Measurements from ENCODE around the gene JAZF1.

- no peak for TF ChIP-seq SETDB1 (IDR thresholded peaks at IDR 0.05; ENCODE audit: low read length)
- TF ChIP-seq LARP7 (IDR thresholded peaks at IDR 0.05) = no peak
- TF ChIP-seq BRD9 (IDR thresholded peaks at IDR 0.05; ENCODE audit: low read depth, partially characterized antibody) = no peak
- no peak for TF ChIP-seq STAT6 (CRISPR knock-in tag; IDR thresholded peaks at IDR 0.05)
- TF ChIP-seq, protein P1, sequence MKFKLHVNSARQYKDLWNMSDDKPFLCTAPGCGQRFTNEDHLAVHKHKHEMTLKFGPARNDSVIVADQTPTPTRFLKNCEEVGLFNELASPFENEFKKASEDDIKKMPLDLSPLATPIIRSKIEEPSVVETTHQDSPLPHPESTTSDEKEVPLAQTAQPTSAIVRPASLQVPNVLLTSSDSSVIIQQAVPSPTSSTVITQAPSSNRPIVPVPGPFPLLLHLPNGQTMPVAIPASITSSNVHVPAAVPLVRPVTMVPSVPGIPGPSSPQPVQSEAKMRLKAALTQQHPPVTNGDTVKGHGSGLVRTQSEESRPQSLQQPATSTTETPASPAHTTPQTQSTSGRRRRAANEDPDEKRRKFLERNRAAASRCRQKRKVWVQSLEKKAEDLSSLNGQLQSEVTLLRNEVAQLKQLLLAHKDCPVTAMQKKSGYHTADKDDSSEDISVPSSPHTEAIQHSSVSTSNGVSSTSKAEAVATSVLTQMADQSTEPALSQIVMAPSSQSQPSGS (CRISPR knock-in tag; IDR thresholded peaks at IDR 0.05) = no peak
- TF ChIP-seq ELF2 (CRISPR knock-in tag; IDR thresholded peaks at IDR 0.05) = no peak
- TF ChIP-seq HDAC2 (IDR thresholded peaks at IDR 0.05) = no peak
- no peak for TF ChIP-seq SMC3 (conservative IDR thresholded peaks at IDR 0.05; ENCODE audit: insufficient read depth, low read depth, low read length)
- no peak for TF ChIP-seq MYC (IDR thresholded peaks at IDR 0.05; ENCODE audit: low read depth, low read length)
- no peak for TF ChIP-seq MYC (CRISPR knock-in tag; IDR thresholded peaks at IDR 0.05; ENCODE audit: borderline replicate concordance, low read depth)
Measured at GRCh38 chr7:27912751-27913150, 267.8 kb downstream of the JAZF1 start.

All from K562 (cell line).